HepG2 (cell line): ENCODE measurements around the gene APBB2. TPM values are rescaled to one million over a fixed set of nuclear protein-coding genes. Genes with fewer than 3 reads are reported as not detected.
A peak's percentile ranks its signal among the peaks of the same experiment; 100 is the strongest.

Source experiments
- BRCA1 ChIP-seq: sonication (generic); formaldehyde crosslinking; IDR thresholded peaks from 2 replicates; pipeline ENCODE4 v1.4.0; 2020; ENCODE audit warnings: missing genetic modification reagents
- GLMP ChIP-seq: sonication (generic); formaldehyde crosslinking; IDR thresholded peaks from 2 replicates; pipeline ENCODE4 v1.9.0; 2021; ENCODE audit warnings: missing genetic modification reagents, mild to moderate bottlenecking, borderline replicate concordance
- GPN1 ChIP-seq: sonication (generic); formaldehyde crosslinking; IDR thresholded peaks from 2 replicates; pipeline ENCODE4 v1.5.1; 2020; ENCODE audit warnings: missing genetic modification reagents, borderline replicate concordance
- HES4 ChIP-seq: sonication (generic); formaldehyde crosslinking; IDR thresholded peaks from 2 replicates; pipeline ENCODE4 v1.9.0; 2021; ENCODE audit warnings: mild to moderate bottlenecking, missing genetic modification reagents, borderline replicate concordance
- MZF1 ChIP-seq: sonication (generic); formaldehyde crosslinking; IDR thresholded peaks from 2 replicates; pipeline ENCODE4 v1.8.1; 2023; ENCODE audit warnings: mild to moderate bottlenecking, missing genetic modification reagents, borderline replicate concordance
- NCOA1 ChIP-seq: sonication (generic); formaldehyde crosslinking; IDR thresholded peaks from 2 replicates; pipeline ENCODE4 v1.9.0; 2021; ENCODE audit warnings: missing genetic modification reagents
- NFYB ChIP-seq: sonication (generic); formaldehyde crosslinking; IDR thresholded peaks from 2 replicates; pipeline ENCODE4 v1.4.0; 2020; ENCODE audit warnings: missing genetic modification reagents
- PHF5A ChIP-seq: IDR thresholded peaks from one replicate; pipeline ENCODE4 v1.6.1; 2018; ENCODE audit warnings: low read depth, missing genetic modification reagents; ENCODE audit not compliant: unreplicated experiment
- RFXAP ChIP-seq: sonication (generic); formaldehyde crosslinking; IDR thresholded peaks from 2 replicates; pipeline ENCODE4 v1.4.0; 2020; ENCODE audit warnings: missing genetic modification reagents, borderline replicate concordance
- ZBTB10 ChIP-seq: sonication (generic); formaldehyde crosslinking; IDR thresholded peaks from 2 replicates; pipeline ENCODE4 v1.4.0; 2020; ENCODE audit warnings: missing genetic modification reagents, borderline replicate concordance
- ZBTB21 ChIP-seq: sonication (generic); formaldehyde crosslinking; IDR thresholded peaks from 2 replicates; pipeline ENCODE4 v1.4.0; 2020; ENCODE audit warnings: missing genetic modification reagents
- ZFP36 ChIP-seq: fragments of 150-350 bp; IDR thresholded peaks from 2 replicates; pipeline ENCODE4 v1.6.1; 2018; ENCODE audit warnings: borderline replicate concordance, low read length, low read depth; ENCODE audit not compliant: partially characterized antibody
- ZNF772 ChIP-seq: sonication (generic); formaldehyde crosslinking; IDR thresholded peaks from 2 replicates; pipeline ENCODE4 v1.5.0; 2020; ENCODE audit warnings: mild to moderate bottlenecking, missing genetic modification reagents
- polyA plus RNA-seq, 8 experiments: library from polyadenylated mRNA; depleted of rRNA in 3 of 8; stranded (reverse) in 7 of 8; unstranded in 1 of 8; fragments of >200 nt; fragmentation: Illumina TruSeq in 4 of 8; extraction: Trizol in 4 of 8; gene quantifications; 2 replicates each; pipeline versions ENCODE4 v1.2.1 to v1.2.3, GENCODE V29; 2011 to 2016; ENCODE audit warnings: low read depth in 4 of 8, missing spikeins in 1 of 8, mixed read lengths in 1 of 8; ENCODE audit not compliant: insufficient read depth in 1 of 8
- total RNA-seq, 5 experiments: library from RNA; depleted of rRNA; stranded (reverse); fragments of >200 nt; fragmentation: Illumina TruSeq; extraction: Trizol; gene quantifications; 2 replicates each; pipeline ENCODE4 v1.2.3, GENCODE V29; 2016; ENCODE audit warnings: low read depth in 1 of 5
- TF ChIP-seq, protein P1 (sequence below): sonication (generic); formaldehyde crosslinking; IDR thresholded peaks from 2 replicates; pipeline ENCODE4 v1.4.0; 2020; ENCODE audit warnings: missing genetic modification reagents
- TF ChIP-seq, protein P2 (sequence below): sonication (generic); formaldehyde crosslinking; IDR thresholded peaks from 2 replicates; pipeline ENCODE4 v1.8.0; 2022; ENCODE audit warnings: mild to moderate bottlenecking, missing genetic modification reagents, moderate library complexity
- TF ChIP-seq, protein P3 (sequence below): sonication (generic); formaldehyde crosslinking; IDR thresholded peaks from 2 replicates; pipeline ENCODE4 v1.4.0; 2020; ENCODE audit warnings: missing genetic modification reagents, borderline replicate concordance
- TF ChIP-seq, protein P4 (sequence below): sonication (generic); formaldehyde crosslinking; IDR thresholded peaks from 2 replicates; pipeline ENCODE4 v1.8.1; 2023; ENCODE audit warnings: mild to moderate bottlenecking, moderate library complexity, missing genetic modification reagents

APBB2 gene
- total and polyA plus RNA-seq, 2 of the 13 experiments (the other 11 are each of a cell fraction or from before 2014, with no cell fraction given), result 11.7 to 17.0 TPM

DNA sequence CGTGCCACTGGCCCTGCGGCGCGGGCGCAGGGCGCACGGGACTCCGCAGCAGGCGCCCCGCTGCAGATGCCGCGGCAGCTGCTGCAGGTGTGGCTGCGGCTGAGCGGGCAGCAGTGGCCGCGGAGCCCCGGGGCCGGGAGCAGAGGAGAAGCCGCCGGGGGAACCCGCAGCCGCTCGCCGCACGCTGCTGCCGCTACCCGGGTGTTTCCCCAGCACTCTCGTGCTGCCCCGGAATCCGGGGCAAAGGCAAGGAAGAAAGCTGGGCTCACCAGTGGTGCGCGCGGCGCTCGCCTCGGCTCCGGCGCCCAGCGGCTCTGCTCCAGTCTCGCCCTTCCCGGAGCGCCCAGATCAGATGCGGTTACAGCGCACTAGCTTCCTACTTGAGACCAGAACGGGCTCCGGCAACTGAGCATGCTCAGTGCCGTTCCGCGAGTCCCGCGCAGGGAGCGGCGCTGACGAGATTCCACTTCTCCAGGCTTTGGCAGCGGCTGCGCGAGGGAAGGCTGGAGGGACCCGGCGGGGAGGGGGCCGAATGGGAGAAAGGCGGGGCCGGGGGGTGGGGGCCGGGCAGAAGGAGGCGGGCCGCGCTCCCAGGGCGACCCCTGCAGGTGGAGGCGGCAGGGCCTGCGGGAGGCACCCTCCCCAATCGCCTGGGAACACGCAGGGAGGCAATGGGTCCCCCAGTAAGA, at the start of gene APBB2 (continued):
- TF ChIP-seq, protein P1, sequence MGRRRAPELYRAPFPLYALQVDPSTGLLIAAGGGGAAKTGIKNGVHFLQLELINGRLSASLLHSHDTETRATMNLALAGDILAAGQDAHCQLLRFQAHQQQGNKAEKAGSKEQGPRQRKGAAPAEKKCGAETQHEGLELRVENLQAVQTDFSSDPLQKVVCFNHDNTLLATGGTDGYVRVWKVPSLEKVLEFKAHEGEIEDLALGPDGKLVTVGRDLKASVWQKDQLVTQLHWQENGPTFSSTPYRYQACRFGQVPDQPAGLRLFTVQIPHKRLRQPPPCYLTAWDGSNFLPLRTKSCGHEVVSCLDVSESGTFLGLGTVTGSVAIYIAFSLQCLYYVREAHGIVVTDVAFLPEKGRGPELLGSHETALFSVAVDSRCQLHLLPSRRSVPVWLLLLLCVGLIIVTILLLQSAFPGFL (CRISPR knock-in tag), result no peak
- TF ChIP-seq PHF5A (CRISPR knock-in tag), result no peak
- TF ChIP-seq HES4 (CRISPR knock-in tag), result no peak
- TF ChIP-seq, protein P2, sequence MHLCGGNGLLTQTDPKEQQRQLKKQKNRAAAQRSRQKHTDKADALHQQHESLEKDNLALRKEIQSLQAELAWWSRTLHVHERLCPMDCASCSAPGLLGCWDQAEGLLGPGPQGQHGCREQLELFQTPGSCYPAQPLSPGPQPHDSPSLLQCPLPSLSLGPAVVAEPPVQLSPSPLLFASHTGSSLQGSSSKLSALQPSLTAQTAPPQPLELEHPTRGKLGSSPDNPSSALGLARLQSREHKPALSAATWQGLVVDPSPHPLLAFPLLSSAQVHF (CRISPR knock-in tag), result no peak
- no peak for TF ChIP-seq GLMP (CRISPR knock-in tag)
- no peak for TF ChIP-seq NFYB (CRISPR knock-in tag)
- no peak for TF ChIP-seq BRCA1 (CRISPR knock-in tag)
- TF ChIP-seq RFXAP (CRISPR knock-in tag), result no peak; the same call in 1 of the 2 replicates
- no peak for TF ChIP-seq ZBTB21 (CRISPR knock-in tag)
- TF ChIP-seq, protein P3, sequence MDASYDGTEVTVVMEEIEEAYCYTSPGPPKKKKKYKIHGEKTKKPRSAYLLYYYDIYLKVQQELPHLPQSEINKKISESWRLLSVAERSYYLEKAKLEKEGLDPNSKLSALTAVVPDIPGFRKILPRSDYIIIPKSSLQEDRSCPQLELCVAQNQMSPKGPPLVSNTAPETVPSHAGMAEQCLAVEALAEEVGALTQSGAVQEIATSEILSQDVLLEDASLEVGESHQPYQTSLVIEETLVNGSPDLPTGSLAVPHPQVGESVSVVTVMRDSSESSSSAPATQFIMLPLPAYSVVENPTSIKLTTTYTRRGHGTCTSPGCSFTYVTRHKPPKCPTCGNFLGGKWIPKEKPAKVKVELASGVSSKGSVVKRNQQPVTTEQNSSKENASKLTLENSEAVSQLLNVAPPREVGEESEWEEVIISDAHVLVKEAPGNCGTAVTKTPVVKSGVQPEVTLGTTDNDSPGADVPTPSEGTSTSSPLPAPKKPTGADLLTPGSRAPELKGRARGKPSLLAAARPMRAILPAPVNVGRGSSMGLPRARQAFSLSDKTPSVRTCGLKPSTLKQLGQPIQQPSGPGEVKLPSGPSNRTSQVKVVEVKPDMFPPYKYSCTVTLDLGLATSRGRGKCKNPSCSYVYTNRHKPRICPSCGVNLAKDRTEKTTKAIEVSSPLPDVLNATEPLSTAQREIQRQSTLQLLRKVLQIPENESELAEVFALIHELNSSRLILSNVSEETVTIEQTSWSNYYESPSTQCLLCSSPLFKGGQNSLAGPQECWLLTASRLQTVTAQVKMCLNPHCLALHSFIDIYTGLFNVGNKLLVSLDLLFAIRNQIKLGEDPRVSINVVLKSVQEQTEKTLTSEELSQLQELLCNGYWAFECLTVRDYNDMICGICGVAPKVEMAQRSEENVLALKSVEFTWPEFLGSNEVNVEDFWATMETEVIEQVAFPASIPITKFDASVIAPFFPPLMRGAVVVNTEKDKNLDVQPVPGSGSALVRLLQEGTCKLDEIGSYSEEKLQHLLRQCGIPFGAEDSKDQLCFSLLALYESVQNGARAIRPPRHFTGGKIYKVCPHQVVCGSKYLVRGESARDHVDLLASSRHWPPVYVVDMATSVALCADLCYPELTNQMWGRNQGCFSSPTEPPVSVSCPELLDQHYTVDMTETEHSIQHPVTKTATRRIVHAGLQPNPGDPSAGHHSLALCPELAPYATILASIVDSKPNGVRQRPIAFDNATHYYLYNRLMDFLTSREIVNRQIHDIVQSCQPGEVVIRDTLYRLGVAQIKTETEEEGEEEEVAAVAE (CRISPR knock-in tag), result peak; percentile 62; the same call in 1 of the 2 replicates
- TF ChIP-seq, protein P4, sequence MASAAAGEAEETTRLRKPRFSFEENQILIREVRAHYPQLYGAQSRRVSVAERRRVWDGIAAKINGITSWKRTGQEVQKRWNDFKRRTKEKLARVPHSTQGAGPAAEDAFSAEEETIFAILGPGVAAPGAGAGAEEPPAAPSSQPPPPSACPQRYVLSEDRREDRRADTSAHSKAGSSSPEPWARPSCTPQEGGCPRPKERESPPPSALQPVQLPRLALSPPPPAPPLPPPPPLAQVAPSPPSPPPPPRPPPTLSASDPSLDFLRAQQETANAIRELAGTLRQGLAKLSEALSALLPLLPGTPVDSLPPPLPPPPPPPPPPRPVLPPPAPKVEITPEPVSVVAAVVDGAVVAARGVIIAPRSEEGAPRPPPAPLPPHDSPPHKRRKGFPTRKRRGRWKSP, result peak; percentile 62; the same call in 1 of the 2 replicates
- no peak for TF ChIP-seq MZF1 (CRISPR knock-in tag)
- TF ChIP-seq ZFP36, result no peak
- no peak for TF ChIP-seq NCOA1 (CRISPR knock-in tag)
- TF ChIP-seq GPN1 (CRISPR knock-in tag), result peak; percentile 48; the same call in 1 of the 2 replicates
- TF ChIP-seq ZBTB10 (CRISPR knock-in tag), result no peak
- TF ChIP-seq ZNF772 (CRISPR knock-in tag), result no peak; the same call in 1 of the 2 replicates
